CD4-positive, CD25-positive, alpha-beta regulatory T cell (primary cell): ENCODE results near the gene OR7C1. TPM values are rescaled to one million over a fixed set of nuclear protein-coding genes. Genes with fewer than 3 reads are reported as not detected.

Experiments used
- ATAC-seq, 2 donors: fragments of 150-1000 bp; cut with Tn5 transposase; one replicate each; pipeline ENCODE4 v1.10.0; 2021; ENCODE audit warnings: low read depth in 2 of 2, moderate number of reproducible peaks in 2 of 2, moderate library complexity in 1 of 2
- DNase-seq, 3 donors: peaks; one replicate each; pipeline versions ENCODE4 v3.0.0 to v3.0.0-alpha.2; 2012 to 2022; ENCODE audit warnings: mixed read lengths in 1 of 3
- H3K27ac ChIP-seq: one replicate; pipeline ENCODE4 v1.7.0; 2013; ENCODE audit warnings: mild to moderate bottlenecking, low read length; ENCODE audit not compliant: insufficient read depth, poor library complexity, severe bottlenecking
- H3K27me3 ChIP-seq: one replicate; pipeline ENCODE4 v1.7.0; 2013; ENCODE audit warnings: low read length; ENCODE audit not compliant: control insufficient read depth, insufficient read depth
- H3K36me3 ChIP-seq: one replicate; pipeline ENCODE4 v1.7.0; 2013; ENCODE audit warnings: mild to moderate bottlenecking, low read length, moderate library complexity; ENCODE audit not compliant: control insufficient read depth, insufficient read depth
- H3K4me1 ChIP-seq: 2 replicates; pipeline ENCODE4 v1.7.0; 2013; ENCODE audit warnings: mild to moderate bottlenecking, low read length; ENCODE audit not compliant: insufficient read depth, control insufficient read depth, poor library complexity, severe bottlenecking
- H3K4me3 ChIP-seq: one replicate; pipeline ENCODE4 v1.7.0; 2013; ENCODE audit warnings: low read depth, mild to moderate bottlenecking, low read length, moderate library complexity
- H3K9me3 ChIP-seq, 2 experiments: 1 replicate in 1 of 2; 2 replicates in 1 of 2; pipeline ENCODE4 v1.7.0; 2013; ENCODE audit warnings: low read length in 2 of 2, mild to moderate bottlenecking in 1 of 2, moderate library complexity in 1 of 2; ENCODE audit not compliant: control insufficient read depth in 2 of 2
- H3K27ac Mint-ChIP-seq, 3 donors: one replicate each; pipeline ENCODE4 v1.8.0; 2020 to 2022; ENCODE audit warnings: mild to moderate bottlenecking in 3 of 3, mixed read lengths in 3 of 3, moderate library complexity in 2 of 3
- H3K27me3 Mint-ChIP-seq: one replicate; pipeline ENCODE4 v1.8.0; 2022; ENCODE audit warnings: mild to moderate bottlenecking, mixed read lengths
- H3K36me3 Mint-ChIP-seq: one replicate; pipeline ENCODE4 v1.8.0; 2020; ENCODE audit warnings: mixed read lengths
- H3K4me1 Mint-ChIP-seq, 4 donors: one replicate each; pipeline ENCODE4 v1.8.0; 2020 to 2022; ENCODE audit warnings: mixed read lengths in 4 of 4, mild to moderate bottlenecking in 1 of 4
- H3K4me3 Mint-ChIP-seq, 4 donors: one replicate each; pipeline ENCODE4 v1.8.0; 2020 to 2022; ENCODE audit warnings: mild to moderate bottlenecking in 4 of 4, mixed read lengths in 4 of 4, moderate library complexity in 3 of 4
- H3K9me3 Mint-ChIP-seq, 7 donors: one replicate each; pipeline ENCODE4 v1.8.0; 2020 to 2022; ENCODE audit warnings: mixed read lengths in 7 of 7, mild to moderate bottlenecking in 3 of 7, moderate library complexity in 2 of 7
- polyA plus RNA-seq, 4 donors: library from polyadenylated mRNA; unstranded; fragments of 300-500 nt; fragmentation: Illumina TruSeq; gene quantifications; one replicate each; pipeline ENCODE4 v1.2.3, GENCODE V29; 2021
- total RNA-seq: library from RNA; stranded (reverse); gene quantifications from one replicate; pipeline ENCODE4 v1.2.3, GENCODE V29; 2022

The OR7C1 gene
- total RNA-seq: not detected
- not detected for polyA plus RNA-seq

GRCh38 chr19:14835011-14835410, at the start of gene OR7C1, which contains the start of gene OR7A5:
OR7C1 (minus strand) TSS chr19:14835185; CDS start chr19:14800136, 35,049 bp downstream.
OR7A5 (minus strand) TSS chr19:14835185; CDS start chr19:14828241, 6,944 bp downstream.
- no peaks in the 10 kb centered on the region for H3K27me3 ChIP-seq
- no peak within 1 kb of the TSS for H3K27ac Mint-ChIP-seq
- H3K4me3 Mint-ChIP-seq: no peak within 1 kb of the TSS
- no peaks in the 10 kb centered on the region for H3K4me1 ChIP-seq
- no peaks in the 10 kb centered on the region for H3K36me3 Mint-ChIP-seq
- no peak for ATAC-seq
- H3K9me3 ChIP-seq: no peaks in the 10 kb centered on the region
- no peaks in the 10 kb centered on the region for H3K9me3 Mint-ChIP-seq
- DNase-seq: no peak
- no peak within 1 kb of the TSS for H3K4me3 ChIP-seq
- H3K27ac ChIP-seq: no peak within 1 kb of the TSS
- H3K27me3 Mint-ChIP-seq: peaks cover 5% of the 10 kb centered on the region
- H3K36me3 ChIP-seq: no peaks in the 10 kb centered on the region
- no peaks in the 10 kb centered on the region for H3K4me1 Mint-ChIP-seq

GRCh38 chr19:14871619-14872230, 36.7 kb upstream of the OR7C1 start:
- no peak overlapping the region for H3K4me3 ChIP-seq
- H3K27me3 Mint-ChIP-seq: peaks cover 9% of the 10 kb centered on the region
- H3K27me3 ChIP-seq: peaks cover 5% of the 10 kb centered on the region
- peaks cover 0 to 1% (median 0%) of the 10 kb centered on the region in 7 donors for H3K9me3 Mint-ChIP-seq
- no peak overlapping the region for H3K27ac Mint-ChIP-seq
- no peaks in the 10 kb centered on the region for H3K36me3 ChIP-seq
- H3K9me3 ChIP-seq: no peaks in the 10 kb centered on the region
- H3K4me3 Mint-ChIP-seq: no peak overlapping the region
- no peaks in the 10 kb centered on the region for H3K4me1 ChIP-seq
- DNase-seq (peak in 1 of 3 donors; percentile 6), ATAC-seq (no peak)
- H3K27ac ChIP-seq: no peak overlapping the region
- H3K36me3 Mint-ChIP-seq: no peaks in the 10 kb centered on the region
- H3K4me1 Mint-ChIP-seq: no peaks in the 10 kb centered on the region

- H3K27ac Mint-ChIP-seq: no peak overlapping the region
- peaks cover 17% of the 10 kb centered on the region for H3K27me3 Mint-ChIP-seq
- peaks cover 0 to 4% (median 0%) of the 10 kb centered on the region in 7 donors for H3K9me3 Mint-ChIP-seq
- Histone ChIP-seq H3K4me3 (no peak overlapping the region), H3K27ac (no peak overlapping the region), H3K27me3 (peaks cover 6% of the 10 kb centered on the region), H3K9me3 (no peaks in the 10 kb centered on the region), H3K4me1 (no peaks in the 10 kb centered on the region), H3K36me3 (no peaks in the 10 kb centered on the region)
- no peak overlapping the region for H3K4me3 Mint-ChIP-seq
- DNase-seq: no peak
- ATAC-seq: no peak
- H3K4me1 Mint-ChIP-seq: no peaks in the 10 kb centered on the region
- H3K36me3 Mint-ChIP-seq: peaks cover 3% of the 10 kb centered on the region
Measured at GRCh38 chr19:14868497-14868896, 33.5 kb upstream of the OR7C1 start.

- H3K9me3 ChIP-seq: no peaks in the 10 kb centered on the region
- Mint-ChIP-seq H3K4me3 (no peak within 1 kb of the TSS), H3K27ac (no peak within 1 kb of the TSS), H3K36me3 (no peaks in the 10 kb centered on the region), H3K4me1 (peaks cover 0 to 2% (median 0%) of the 10 kb centered on the region in 4 donors), H3K9me3 (peaks cover 0 to 5% (median 0%) of the 10 kb centered on the region in 7 donors), H3K27me3 (no peaks in the 10 kb centered on the region)
- no peak for ATAC-seq
- no peak for DNase-seq
- H3K27me3 ChIP-seq: peaks cover 7% of the 10 kb centered on the region
- H3K36me3 ChIP-seq: no peaks in the 10 kb centered on the region
- H3K4me3 ChIP-seq: no peak within 1 kb of the TSS
- H3K4me1 ChIP-seq: no peaks in the 10 kb centered on the region
- H3K27ac ChIP-seq: no peak within 1 kb of the TSS
Measured at GRCh38 chr19:14848822-14849221, 13.8 kb upstream of the OR7C1 start, which contains the start of gene OR7A10. OR7A10 (minus strand) TSS chr19:14848922; CDS start chr19:14841877, 7,045 bp downstream.

GRCh38 chr19:14843578-14843977, 8.6 kb upstream of the OR7C1 start:
- ATAC-seq: no peak
- Histone ChIP-seq H3K27me3 (peaks cover 4% of the 10 kb centered on the region), H3K36me3 (no peaks in the 10 kb centered on the region), H3K4me1 (no peaks in the 10 kb centered on the region), H3K9me3 (no peaks in the 10 kb centered on the region), H3K27ac (no peak overlapping the region), H3K4me3 (no peak overlapping the region)
- H3K4me3 Mint-ChIP-seq: no peak overlapping the region
- no peaks in the 10 kb centered on the region for H3K4me1 Mint-ChIP-seq
- DNase-seq: no peak
- H3K36me3 Mint-ChIP-seq: no peaks in the 10 kb centered on the region
- no peak overlapping the region for H3K27ac Mint-ChIP-seq
- H3K9me3 Mint-ChIP-seq: no peaks in the 10 kb centered on the region
- H3K27me3 Mint-ChIP-seq: peaks cover 7% of the 10 kb centered on the region

GRCh38 chr19:14843169-14843568, 8.2 kb upstream of the OR7C1 start:
- Mint-ChIP-seq H3K9me3 (no peaks in the 10 kb centered on the region), H3K36me3 (no peaks in the 10 kb centered on the region)

GRCh38 chr19:14840206-14840605, 5.2 kb upstream of the OR7C1 start:
- no peaks in the 10 kb centered on the region for H3K9me3 Mint-ChIP-seq
- H3K4me1 Mint-ChIP-seq: no peaks in the 10 kb centered on the region
- H3K27ac Mint-ChIP-seq: no peak overlapping the region

More at GRCh38 chr19:14843169-14843568, 8.2 kb upstream of the OR7C1 start:
- Histone ChIP-seq H3K36me3 (no peaks in the 10 kb centered on the region), H3K27ac (no peak overlapping the region), H3K4me3 (no peak overlapping the region), H3K4me1 (no peaks in the 10 kb centered on the region), H3K9me3 (no peaks in the 10 kb centered on the region), H3K27me3 (peaks cover 4% of the 10 kb centered on the region)
- ATAC-seq (no peak), DNase-seq (no peak)
- Mint-ChIP-seq H3K27ac (no peak overlapping the region), H3K4me3 (no peak overlapping the region), H3K27me3 (peaks cover 7% of the 10 kb centered on the region), H3K4me1 (no peaks in the 10 kb centered on the region)

GRCh38 chr19:14837391-14837790, 2.4 kb upstream of the OR7C1 start:
- no peak for DNase-seq
- no peak overlapping the region for H3K27ac ChIP-seq
- Mint-ChIP-seq H3K27ac (no peak overlapping the region), H3K4me1 (no peaks in the 10 kb centered on the region), H3K36me3 (no peaks in the 10 kb centered on the region), H3K9me3 (no peaks in the 10 kb centered on the region), H3K27me3 (peaks cover 5% of the 10 kb centered on the region), H3K4me3 (no peak overlapping the region)
- no peaks in the 10 kb centered on the region for H3K9me3 ChIP-seq
- H3K36me3 ChIP-seq: no peaks in the 10 kb centered on the region
- H3K4me1 ChIP-seq: no peaks in the 10 kb centered on the region
- H3K4me3 ChIP-seq: no peak overlapping the region
- no peaks in the 10 kb centered on the region for H3K27me3 ChIP-seq
- ATAC-seq: no peak

More at GRCh38 chr19:14840206-14840605, 5.2 kb upstream of the OR7C1 start:
- Histone ChIP-seq H3K36me3 (no peaks in the 10 kb centered on the region), H3K4me3 (no peak overlapping the region), H3K9me3 (no peaks in the 10 kb centered on the region), H3K27ac (no peak overlapping the region), H3K4me1 (no peaks in the 10 kb centered on the region), H3K27me3 (peaks cover 4% of the 10 kb centered on the region)
- Mint-ChIP-seq H3K4me3 (no peak overlapping the region), H3K27me3 (peaks cover 7% of the 10 kb centered on the region), H3K36me3 (no peaks in the 10 kb centered on the region)
- no peak for ATAC-seq
- DNase-seq: no peak
